Ovary (tissue), 9 donors: ENCODE data around the gene CRYBG2. TPM values are rescaled to one million over a fixed set of nuclear protein-coding genes. Genes with fewer than 3 reads are reported as not detected.

Source experiments
- DNase-seq, 5 donors: peaks; one replicate each; pipeline ENCODE4 v3.0.0-alpha.2; 2019 to 2020
- H3K27ac ChIP-seq, 2 donors: fragments of 200-600 bp; one replicate each; pipeline versions ENCODE4 v1.5.1 to v1.8.0; 2019 to 2022
- H3K27me3 ChIP-seq: fragments of 200-600 bp; one replicate; pipeline ENCODE4 v1.8.0; 2022
- H3K36me3 ChIP-seq: fragments of 200-600 bp; sonication (generic); one replicate; pipeline ENCODE4 v1.5.1; 2019
- H3K4me1 ChIP-seq: one replicate; pipeline ENCODE4 v1.8.1; 2013; ENCODE audit warnings: mild to moderate bottlenecking, moderate library complexity; ENCODE audit not compliant: insufficient read depth
- H3K4me3 ChIP-seq: fragments of 200-600 bp; sonication (generic); one replicate; pipeline ENCODE4 v1.5.1; 2017
- H3K9me3 ChIP-seq, 2 donors: fragments of 200-600 bp in 1 of 2; sonication (generic) in 1 of 2; one replicate each; pipeline versions ENCODE4 v1.5.1 to v1.8.1; 2013 to 2019; ENCODE audit warnings: mild to moderate bottlenecking in 1 of 2, moderate library complexity in 1 of 2
- CTCF ChIP-seq, 3 donors: fragments of 450-650 bp in 2 of 3; fragments of 200-600 bp in 1 of 3; IDR thresholded peaks; one replicate each; pipeline versions ENCODE4 v1.5.1 to v1.8.0; 2016 to 2022; ENCODE audit warnings: antibody characterized with exemption in 3 of 3, mild to moderate bottlenecking in 1 of 3
- EP300 ChIP-seq: sonication (generic); formaldehyde crosslinking; IDR thresholded peaks from one replicate; pipeline ENCODE4 v1.6.1; 2017; ENCODE audit warnings: antibody characterized with exemption
- POLR2A ChIP-seq: fragments of 450-650 bp; IDR thresholded peaks from one replicate; pipeline ENCODE4 v1.6.1; 2017; ENCODE audit warnings: antibody characterized with exemption, mild to moderate bottlenecking, moderate library complexity
- WGBS, 3 donors: extraction: QIAGEN DNeasy Blood & Tissue Kit in 1 of 3; methylation state at CpG; one replicate each; pipeline versions ENCODE4 v1.1.5 to v1.1.7; 2013 to 2017; 5-methylcytosine and 5-hydroxymethylcytosine counted together
- intact Hi-C, 4 donors: fragments of 100-400 bp; cut with DNase I; formaldehyde crosslinking; loops; one replicate each; pipeline versions ENCODE4 v1.11.0 to v1.15.1; 2022 to 2023
- polyA plus RNA-seq, 2 donors: library from polyadenylated mRNA; stranded (reverse); fragments of 200-250 nt in 1 of 2; fragments of 350-450 nt in 1 of 2; fragmentation: Illumina TruSeq in 1 of 2; extraction: RNeasy Lipid Tissue Mini Kit (QIAGEN cat#74804) in 1 of 2; gene quantifications; one replicate each; pipeline ENCODE4 v1.2.3, GENCODE V29; 2013 to 2014
- total RNA-seq, 7 donors: library from RNA; depleted of rRNA in 2 of 7; stranded (reverse); fragments of >200 nt in 2 of 7; fragmentation: NEBNext Ultra II Directional in 3 of 7; extraction: Animal tissue kit (Norgen Biotek cat#: 25700) in 3 of 7; gene quantifications; one replicate each; pipeline versions ENCODE4 v1.1.0 to v1.2.4, GENCODE V29; 2016 to 2023
- donor health status: DM: no; HTN: no; CAD: no; lungs with moderate emphysema.
- donor health status: DM: no; HTN: no; CAD: no.
- donor health status: Bipolar disorder and iron deficiency.
- donor health status: DM: yes; HTN: yes; CAD: no.
- donor health status: DM: no; HTN: no; CAD: no.
- donor health status: DM: yes; HTN: yes; CAD: no.

CRYBG2 gene
- total and polyA plus RNA-seq, 9 donors, result 0.11 to 2.3 (median 0.23) TPM; not detected in 6

- Histone ChIP-seq H3K27me3 (no peaks in the 10 kb centered on the region), H3K27ac (no peak overlapping the region), H3K4me3 (no peak overlapping the region), H3K9me3 (no peaks in the 10 kb centered on the region), H3K4me1 (no peaks in the 10 kb centered on the region), H3K36me3 (no peaks in the 10 kb centered on the region)
- no peak for TF ChIP-seq EP300
- TF ChIP-seq CTCF (IDR thresholded peaks at IDR 0.05), result no peak
- TF ChIP-seq POLR2A, result no peak
- WGBS, 3 donors, result 84 to 88% (median 86%) methylated on average over 5 of the region's 5 CpGs
- no peak for DNase-seq
- intact Hi-C loops, result no loop called here
Observed at GRCh38 chr1:26287811-26288210, 66.1 kb downstream of the CRYBG2 start.

GRCh38 chr1:26287033-26287711 lies 66.8 kb downstream of the CRYBG2 start:
- DNase-seq, result no peak
- TF ChIP-seq POLR2A (no peak), CTCF (IDR thresholded peaks at IDR 0.05) (no peak), EP300 (no peak)
- 79 to 87% (median 80%) methylated on average over 8 of the region's 8 CpGs for WGBS, 3 donors
- H3K27me3 ChIP-seq, result no peaks in the 10 kb centered on the region
- no peaks in the 10 kb centered on the region for H3K9me3 ChIP-seq
- intact Hi-C loops, result no loop called here
- H3K36me3 ChIP-seq, result no peaks in the 10 kb centered on the region
- no peaks in the 10 kb centered on the region for H3K4me1 ChIP-seq
- H3K4me3 ChIP-seq, result no peak overlapping the region
- no peak overlapping the region for H3K27ac ChIP-seq

- TF ChIP-seq EP300, result no peak
- no peak for TF ChIP-seq POLR2A
- no peak for TF ChIP-seq CTCF (IDR thresholded peaks at IDR 0.05)
- Histone ChIP-seq H3K27me3 (no peaks in the 10 kb centered on the region), H3K36me3 (no peaks in the 10 kb centered on the region), H3K27ac (no peak overlapping the region), H3K4me1 (no peaks in the 10 kb centered on the region), H3K9me3 (no peaks in the 10 kb centered on the region), H3K4me3 (no peak overlapping the region)
- 71 to 84% (median 78%) methylated on average over 2 of the region's 2 CpGs for WGBS, 3 donors
- intact Hi-C loops, result no loop called here
- DNase-seq, result no peak
Observed at GRCh38 chr1:26286064-26286416, 67.9 kb downstream of the CRYBG2 start.

GRCh38 chr1:26285366-26286063 lies 68.4 kb downstream of the CRYBG2 start:
- H3K27ac ChIP-seq, result no peak overlapping the region
- no peak for DNase-seq
- no peaks in the 10 kb centered on the region for H3K36me3 ChIP-seq
- H3K4me3 ChIP-seq, result no peak overlapping the region
- no peaks in the 10 kb centered on the region for H3K9me3 ChIP-seq
- TF ChIP-seq EP300, result no peak
- TF ChIP-seq POLR2A, result no peak
- TF ChIP-seq CTCF (IDR thresholded peaks at IDR 0.05), result no peak
- intact Hi-C loops, result no loop called here
- H3K27me3 ChIP-seq, result no peaks in the 10 kb centered on the region
- 78 to 82% (median 81%) methylated on average over 10 to 19 of the region's 19 CpGs for WGBS, 3 donors
- no peaks in the 10 kb centered on the region for H3K4me1 ChIP-seq
